Measurements from ENCODE around the gene IL1RAPL2.

IL1RAPL2 gene

GRCh38 chrX:105323928-105324327, 757.9 kb downstream of the IL1RAPL2 start:
- H3K27ac ChIP-seq = no peak overlapping the region

GRCh38 chrX:105328773-105329172, 762.8 kb downstream of the IL1RAPL2 start:
- Histone ChIP-seq H4K20me1 (no peaks in the 10 kb centered on the region), H3K27ac (no peak overlapping the region), H3K4me1 (no peaks in the 10 kb centered on the region), H3K9me3 (no peaks in the 10 kb centered on the region), H3K36me3 (no peaks in the 10 kb centered on the region), H3K9ac (no peak overlapping the region), H3K4me3 (no peak overlapping the region), H3K4me2 (no peak overlapping the region), H3K27me3 (no peaks in the 10 kb centered on the region)
- no peak for TF ChIP-seq Cebpa-rat (IDR thresholded peaks at IDR 0.05)

More at GRCh38 chrX:105323928-105324327, 757.9 kb downstream of the IL1RAPL2 start:
- no peak for TF ChIP-seq Cebpa-rat (IDR thresholded peaks at IDR 0.05)
- Histone ChIP-seq H3K9ac (no peak overlapping the region), H4K20me1 (no peaks in the 10 kb centered on the region), H3K4me3 (no peak overlapping the region), H3K4me1 (no peaks in the 10 kb centered on the region), H3K9me3 (no peaks in the 10 kb centered on the region), H3K36me3 (no peaks in the 10 kb centered on the region), H3K27me3 (no peaks in the 10 kb centered on the region), H3K4me2 (no peak overlapping the region)

DNA sequence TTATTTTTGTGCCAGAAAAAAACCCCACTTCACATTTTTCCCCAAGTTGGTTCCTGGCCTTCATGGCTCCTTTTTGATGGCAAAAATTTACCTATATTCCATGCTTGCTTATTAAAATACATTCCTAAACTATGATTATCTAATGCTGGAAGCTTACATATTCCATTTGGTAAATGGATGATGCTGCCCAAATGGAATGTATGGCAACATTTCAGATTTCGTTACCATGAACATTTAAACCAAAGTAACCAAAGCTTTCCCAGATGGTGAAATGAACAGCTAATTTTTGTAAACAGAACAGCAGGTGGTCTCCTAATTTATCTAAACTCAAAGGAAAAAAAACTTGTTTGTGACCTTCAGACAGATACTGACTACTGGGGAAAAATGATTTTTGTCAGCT, 765.2 kb downstream of the IL1RAPL2 start:
- Histone ChIP-seq H3K9ac (no peak overlapping the region), H3K4me2 (no peak overlapping the region), H3K27me3 (no peaks in the 10 kb centered on the region), H3K27ac (no peak overlapping the region), H4K20me1 (no peaks in the 10 kb centered on the region), H3K9me3 (no peaks in the 10 kb centered on the region), H3K4me1 (no peaks in the 10 kb centered on the region), H3K36me3 (no peaks in the 10 kb centered on the region), H3K4me3 (no peak overlapping the region)
- no peak for TF ChIP-seq Cebpa-rat (IDR thresholded peaks at IDR 0.05)

- Histone ChIP-seq H3K4me3 (no peak overlapping the region), H3K9me3 (peaks cover 39% of the 10 kb centered on the region), H3K4me2 (no peak overlapping the region), H3K36me3 (no peaks in the 10 kb centered on the region), H3K9ac (no peak overlapping the region), H4K20me1 (no peaks in the 10 kb centered on the region), H3K4me1 (no peaks in the 10 kb centered on the region), H3K27ac (no peak overlapping the region), H3K27me3 (no peaks in the 10 kb centered on the region)
- TF ChIP-seq Cebpa-rat (IDR thresholded peaks at IDR 0.05) = no peak
Observed at GRCh38 chrX:105347373-105347772, 781.4 kb downstream of the IL1RAPL2 start.

GRCh38 chrX:105349476-105349875, 783.5 kb downstream of the IL1RAPL2 start:
- Histone ChIP-seq H3K9me3 (peaks cover 39% of the 10 kb centered on the region), H3K4me1 (no peaks in the 10 kb centered on the region), H4K20me1 (no peaks in the 10 kb centered on the region), H3K27ac (no peak overlapping the region), H3K9ac (no peak overlapping the region), H3K36me3 (no peaks in the 10 kb centered on the region), H3K27me3 (no peaks in the 10 kb centered on the region), H3K4me2 (no peak overlapping the region), H3K4me3 (no peak overlapping the region)
- TF ChIP-seq Cebpa-rat (IDR thresholded peaks at IDR 0.05) = no peak

GRCh38 chrX:105375816-105376215, 809.8 kb downstream of the IL1RAPL2 start:
- TF ChIP-seq Cebpa-rat (IDR thresholded peaks at IDR 0.05) = no peak
- Histone ChIP-seq H4K20me1 (no peaks in the 10 kb centered on the region), H3K27me3 (no peaks in the 10 kb centered on the region), H3K9me3 (peaks cover 6% of the 10 kb centered on the region), H3K36me3 (no peaks in the 10 kb centered on the region), H3K4me2 (no peak overlapping the region), H3K4me3 (no peak overlapping the region), H3K4me1 (no peaks in the 10 kb centered on the region), H3K9ac (no peak overlapping the region), H3K27ac (no peak overlapping the region)

DNA sequence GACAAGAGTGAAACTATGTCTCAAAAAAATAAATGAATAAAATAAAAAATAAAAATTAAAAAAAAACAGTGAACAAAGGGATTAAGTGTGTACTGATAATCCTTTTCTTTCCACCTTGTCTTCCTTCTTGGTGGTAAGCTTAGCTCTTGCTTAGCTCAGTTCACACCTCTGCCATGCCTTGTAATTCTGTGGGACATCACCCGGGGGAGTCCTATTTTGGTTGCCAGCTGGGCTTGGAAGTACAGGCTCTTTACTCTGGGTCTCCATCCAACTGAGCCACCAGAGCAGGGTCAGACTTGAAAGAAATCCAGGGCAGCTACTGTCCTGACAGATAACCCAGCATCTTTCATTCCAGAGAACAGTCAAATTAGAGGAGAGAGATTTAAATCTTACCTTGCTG, 858.7 kb downstream of the IL1RAPL2 start:
- Histone ChIP-seq H3K36me3 (no peaks in the 10 kb centered on the region), H3K27ac (no peak overlapping the region), H3K4me3 (no peak overlapping the region), H3K9me3 (peaks cover 34% of the 10 kb centered on the region), H4K20me1 (no peaks in the 10 kb centered on the region), H3K27me3 (no peaks in the 10 kb centered on the region), H3K4me1 (no peaks in the 10 kb centered on the region), H3K9ac (no peak overlapping the region), H3K4me2 (no peak overlapping the region)
- no peak for TF ChIP-seq Cebpa-rat (IDR thresholded peaks at IDR 0.05)

DNA sequence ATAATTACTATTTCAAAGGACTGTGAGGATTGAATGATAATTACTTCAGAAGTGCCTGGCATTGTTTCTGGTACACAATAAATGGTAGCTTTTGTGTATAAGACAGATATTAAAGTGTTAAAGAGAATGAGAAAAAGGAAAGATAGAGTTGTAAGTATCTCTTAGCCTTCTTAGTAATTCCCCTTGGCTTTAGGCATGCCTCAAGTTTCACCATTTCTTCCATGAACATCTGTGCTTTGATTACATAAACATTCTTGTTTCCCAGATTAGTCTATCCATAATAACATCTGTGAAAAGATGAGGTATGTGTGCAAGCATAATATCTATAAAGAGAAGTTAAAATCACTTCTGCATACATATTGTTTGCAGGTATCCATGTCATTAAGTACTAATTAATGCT, 885.4 kb downstream of the IL1RAPL2 start:
- Histone ChIP-seq H3K4me1 (no peaks in the 10 kb centered on the region), H3K9me3 (no peaks in the 10 kb centered on the region), H3K27ac (no peak overlapping the region), H3K4me2 (no peak overlapping the region), H4K20me1 (no peaks in the 10 kb centered on the region), H3K27me3 (no peaks in the 10 kb centered on the region), H3K4me3 (no peak overlapping the region), H3K36me3 (no peaks in the 10 kb centered on the region), H3K9ac (no peak overlapping the region)
- TF ChIP-seq Cebpa-rat (IDR thresholded peaks at IDR 0.05) = no peak

GRCh38 chrX:105458846-105459245, 892.8 kb downstream of the IL1RAPL2 start:
- Histone ChIP-seq H3K4me3 (no peak overlapping the region), H3K9me3 (no peaks in the 10 kb centered on the region), H4K20me1 (no peaks in the 10 kb centered on the region), H3K9ac (no peak overlapping the region), H3K4me2 (no peak overlapping the region), H3K36me3 (no peaks in the 10 kb centered on the region), H3K27ac (no peak overlapping the region), H3K27me3 (no peaks in the 10 kb centered on the region), H3K4me1 (no peaks in the 10 kb centered on the region)
- TF ChIP-seq Cebpa-rat (IDR thresholded peaks at IDR 0.05) = no peak

GRCh38 chrX:105460376-105460775, 894.4 kb downstream of the IL1RAPL2 start:
- Histone ChIP-seq H3K36me3 (no peaks in the 10 kb centered on the region), H3K9ac (no peak overlapping the region), H3K4me3 (no peak overlapping the region), H3K4me2 (no peak overlapping the region), H3K4me1 (no peaks in the 10 kb centered on the region), H3K27ac (no peak overlapping the region), H3K9me3 (no peaks in the 10 kb centered on the region), H4K20me1 (no peaks in the 10 kb centered on the region), H3K27me3 (no peaks in the 10 kb centered on the region)
- no peak for TF ChIP-seq Cebpa-rat (IDR thresholded peaks at IDR 0.05)

DNA sequence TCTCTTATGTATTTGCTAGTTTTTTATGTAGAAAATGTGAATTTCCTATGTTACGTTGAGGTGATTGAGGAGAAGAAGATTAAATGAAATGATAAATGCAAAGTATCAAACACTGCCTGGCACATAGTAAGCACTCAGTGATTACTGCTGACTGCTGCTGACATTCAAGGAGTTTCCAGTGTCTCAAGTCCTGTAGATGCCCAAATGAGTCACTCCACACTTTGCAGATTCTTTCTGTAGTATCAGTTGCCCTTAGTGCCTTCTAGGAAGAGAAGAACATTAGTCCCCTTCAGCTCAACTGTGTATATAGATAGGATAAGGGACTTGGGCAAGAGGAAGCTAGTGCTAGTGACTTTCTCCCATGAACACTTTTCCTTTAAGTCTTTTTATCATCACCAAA, 895.0 kb downstream of the IL1RAPL2 start:
- H3K27me3 ChIP-seq = no peaks in the 10 kb centered on the region
- no peak overlapping the region for H3K4me2 ChIP-seq

More for the DNA sequence above, 895.0 kb downstream of the IL1RAPL2 start:
- H4K20me1 ChIP-seq = no peaks in the 10 kb centered on the region
- no peaks in the 10 kb centered on the region for H3K36me3 ChIP-seq
- no peak for TF ChIP-seq Cebpa-rat (IDR thresholded peaks at IDR 0.05)
- H3K4me3 ChIP-seq = no peak overlapping the region
- H3K27ac ChIP-seq = no peak overlapping the region
- no peaks in the 10 kb centered on the region for H3K4me1 ChIP-seq
- H3K9me3 ChIP-seq = no peaks in the 10 kb centered on the region
- H3K9ac ChIP-seq = no peak overlapping the region
